NCI-H2196 (cell line): ENCODE data around the gene CEP152.

Experiments used
- DNase-seq: peaks from one replicate; lab custom pipeline; 2025; ENCODE audit not compliant: unreplicated experiment; lab: John Stamatoyannopoulos, UW

The CEP152 gene

GRCh38 chr15:48778331-48778730, 32.5 kb downstream of the CEP152 start:
- DNase-seq, result no peak

- DNase-seq, result no peak
Measured at GRCh38 chr15:48777645-48778330, 33.1 kb downstream of the CEP152 start.

GRCh38 chr15:48775546-48775945, 35.3 kb downstream of the CEP152 start:
- no peak for DNase-seq

GRCh38 chr15:48774484-48774883, 36.4 kb downstream of the CEP152 start:
- no peak for DNase-seq

- DNase-seq, result no peak
Measured at GRCh38 chr15:48766196-48766595, 44.7 kb downstream of the CEP152 start.

- no peak for DNase-seq
Measured at GRCh38 chr15:48765022-48765421, 45.8 kb downstream of the CEP152 start.

- DNase-seq, result no peak
Measured at GRCh38 chr15:48761393-48762158, 49.3 kb downstream of the CEP152 start.

GRCh38 chr15:48759921-48760320, 50.9 kb downstream of the CEP152 start:
- no peak for DNase-seq

GRCh38 chr15:48757661-48758060, 53.2 kb downstream of the CEP152 start:
- DNase-seq, result no peak

- no peak for DNase-seq
Measured at GRCh38 chr15:48754011-48754410, 56.9 kb downstream of the CEP152 start.

- no peak for DNase-seq
Measured at GRCh38 chr15:48751595-48751994, 59.3 kb downstream of the CEP152 start.

- no peak for DNase-seq
Measured at GRCh38 chr15:48748535-48748934, 62.3 kb downstream of the CEP152 start.

GRCh38 chr15:48733615-48734014, 77.3 kb downstream of the CEP152 start:
- no peak for DNase-seq

- DNase-seq, result no peak
Measured at GRCh38 chr15:48730506-48730905, 80.4 kb downstream of the CEP152 start.

- DNase-seq, result no peak
Measured at GRCh38 chr15:48723969-48724368, 86.9 kb downstream of the CEP152 start.

- DNase-seq, result no peak
Measured at GRCh38 chr15:48722764-48723661, 87.9 kb downstream of the CEP152 start.

GRCh38 chr15:48721061-48721810, 89.6 kb downstream of the CEP152 start:
- no peak for DNase-seq

- no peak for DNase-seq
Measured at GRCh38 chr15:48720646-48721045, 90.2 kb downstream of the CEP152 start.

- no peak for DNase-seq
Measured at GRCh38 chr15:48719668-48720067, 91.2 kb downstream of the CEP152 start.

GRCh38 chr15:48718646-48719045, 92.2 kb downstream of the CEP152 start:
- DNase-seq, result no peak

- no peak for DNase-seq
Measured at GRCh38 chr15:48717458-48717857, 93.4 kb downstream of the CEP152 start.
